SU-DHL-6 (cell line): ENCODE data around the gene ABHD17A.

Source experiments
- EZH2phosphoT487 ChIP-seq: fragments of 200-600 bp; sonication (generic), shearing (Covaris generic); conservative IDR thresholded peaks from 2 replicates; pipeline ENCODE4 v1.6.1; 2018; ENCODE audit warnings: mild to moderate bottlenecking, antibody characterized with exemption, low read length, moderate library complexity, mixed read lengths
- TF ChIP-seq, protein P1 (sequence below): fragments of 200-600 bp; sonication (generic); IDR thresholded peaks from one replicate; pipeline ENCODE4 v1.5.1; 2017; ENCODE audit warnings: antibody characterized with exemption, mild to moderate bottlenecking, low read length, moderate library complexity; ENCODE audit not compliant: insufficient read depth, poor library complexity, severe bottlenecking

DNA sequence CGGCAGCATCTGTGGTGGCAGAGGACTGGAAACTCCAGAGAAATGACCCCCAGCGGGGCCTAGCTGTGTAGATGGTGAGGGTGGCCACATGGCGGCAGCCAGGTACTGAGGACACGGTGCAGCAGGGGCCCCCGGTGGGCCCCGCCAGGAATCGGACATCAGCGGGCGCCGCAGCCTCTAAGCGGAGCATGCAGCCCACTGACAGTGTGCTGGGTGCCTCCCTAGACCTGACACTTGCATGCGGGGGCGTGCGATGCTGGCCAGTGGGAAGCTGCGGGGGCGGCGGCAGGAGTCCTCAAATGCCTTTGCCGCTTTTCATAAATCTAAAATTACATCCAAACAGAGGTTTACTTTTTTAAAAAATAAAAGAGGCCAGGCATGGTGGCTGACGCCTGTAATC is 36.0 kb upstream of the ABHD17A start:
- TF ChIP-seq, protein P1, sequence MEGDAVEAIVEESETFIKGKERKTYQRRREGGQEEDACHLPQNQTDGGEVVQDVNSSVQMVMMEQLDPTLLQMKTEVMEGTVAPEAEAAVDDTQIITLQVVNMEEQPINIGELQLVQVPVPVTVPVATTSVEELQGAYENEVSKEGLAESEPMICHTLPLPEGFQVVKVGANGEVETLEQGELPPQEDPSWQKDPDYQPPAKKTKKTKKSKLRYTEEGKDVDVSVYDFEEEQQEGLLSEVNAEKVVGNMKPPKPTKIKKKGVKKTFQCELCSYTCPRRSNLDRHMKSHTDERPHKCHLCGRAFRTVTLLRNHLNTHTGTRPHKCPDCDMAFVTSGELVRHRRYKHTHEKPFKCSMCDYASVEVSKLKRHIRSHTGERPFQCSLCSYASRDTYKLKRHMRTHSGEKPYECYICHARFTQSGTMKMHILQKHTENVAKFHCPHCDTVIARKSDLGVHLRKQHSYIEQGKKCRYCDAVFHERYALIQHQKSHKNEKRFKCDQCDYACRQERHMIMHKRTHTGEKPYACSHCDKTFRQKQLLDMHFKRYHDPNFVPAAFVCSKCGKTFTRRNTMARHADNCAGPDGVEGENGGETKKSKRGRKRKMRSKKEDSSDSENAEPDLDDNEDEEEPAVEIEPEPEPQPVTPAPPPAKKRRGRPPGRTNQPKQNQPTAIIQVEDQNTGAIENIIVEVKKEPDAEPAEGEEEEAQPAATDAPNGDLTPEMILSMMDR = no peak
- TF ChIP-seq EZH2phosphoT487 = no peak
